Thyroid gland (tissue), 4 donors: ENCODE results near the gene TNFRSF11A. TPM values are rescaled to one million over a fixed set of nuclear protein-coding genes. Genes with fewer than 3 reads are reported as not detected.

ENCODE experiments used
- DNase-seq, 2 donors: peaks; one replicate each; pipeline ENCODE4 v3.0.0-alpha.2; 2019
- H3K27ac ChIP-seq, 3 donors: fragments of 200-600 bp; sonication (generic); 1 replicate in 2 of 3; 2 replicates in 1 of 3; pipeline ENCODE4 v1.5.1; 2016 to 2019; ENCODE audit warnings: mild to moderate bottlenecking in 1 of 3, moderate library complexity in 1 of 3
- H3K27me3 ChIP-seq: fragments of 200-600 bp; sonication (generic); one replicate; pipeline ENCODE4 v1.5.1; 2019
- H3K36me3 ChIP-seq, 2 donors: fragments of 200-600 bp; sonication (generic); one replicate each; pipeline ENCODE4 v1.5.1; 2016 to 2019
- H3K4me1 ChIP-seq, 2 donors: fragments of 200-600 bp; sonication (generic); one replicate each; pipeline ENCODE4 v1.5.1; 2017 to 2019
- H3K4me3 ChIP-seq, 3 donors: fragments of 200-600 bp; sonication (generic); replicated peaks in 1 of 3; 1 replicate in 2 of 3; 2 replicates in 1 of 3; pipeline ENCODE4 v1.5.1; 2016; ENCODE audit warnings: mild to moderate bottlenecking in 1 of 3
- H3K9me3 ChIP-seq: fragments of 200-600 bp; sonication (generic); one replicate; pipeline ENCODE4 v1.5.1; 2017
- CTCF ChIP-seq, 6 experiments: fragments of 200-600 bp in 3 of 6; fragments of 450-650 bp in 3 of 6; sonication (generic) in 3 of 6; IDR thresholded peaks; one replicate each; pipeline ENCODE4 v1.5.1; 2016 to 2019; ENCODE audit warnings: antibody characterized with exemption in 6 of 6, mild to moderate bottlenecking in 2 of 6, inconsistent platforms in 1 of 6, moderate library complexity in 1 of 6
- POLR2A ChIP-seq, 2 donors: fragments of 450-650 bp; IDR thresholded peaks; one replicate each; pipeline ENCODE4 v1.6.1; 2017; ENCODE audit warnings: antibody characterized with exemption in 2 of 2, mild to moderate bottlenecking in 2 of 2, moderate library complexity in 1 of 2
- WGBS, 2 donors: methylation state at CpG; one replicate each; pipeline ENCODE4 v1.1.5; 2017; 5-methylcytosine and 5-hydroxymethylcytosine counted together
- intact Hi-C: fragments of 100-400 bp; cut with DNase I; formaldehyde crosslinking; loops from one replicate; pipeline ENCODE4 v1.15.1; 2023
- total RNA-seq, 4 donors: library from RNA; depleted of rRNA; stranded (reverse); fragments of >200 nt; gene quantifications; one replicate each; pipeline ENCODE4 v1.2.3, GENCODE V29; 2016

TNFRSF11A gene
- total RNA-seq, 4 donors from 2014 or later: 3.3 to 11.6 (median 6.7) TPM

- Histone ChIP-seq H3K36me3 (no peaks in the 10 kb centered on the region), H3K27ac (no peak overlapping the region), H3K27me3 (no peaks in the 10 kb centered on the region), H3K4me1 (peaks cover 4 to 6% of the 10 kb centered on the region in 2 donors), H3K4me3 (no peak overlapping the region), H3K9me3 (no peaks in the 10 kb centered on the region)
- intact Hi-C loops: no loop called here
- TF ChIP-seq CTCF (IDR thresholded peaks at IDR 0.05) (no peak), POLR2A (IDR thresholded peaks at IDR 0.05) (no peak)
- 58% methylated on average over 9 of the region's 9 CpGs for WGBS, 2 donors
- DNase-seq: no peak
Measured at GRCh38 chr18:62420513-62421209, 95.6 kb downstream of the TNFRSF11A start.

- intact Hi-C loops: loop anchor here (5.0 kb wide), 1 partner anchor 162 kb away; no protein-coding TSS in a partner anchor
- no peaks in the 10 kb centered on the region for H3K27me3 ChIP-seq
- DNase-seq: peak; percentile 78 to 80
- H3K4me3 ChIP-seq: peak overlapping the region in 1 of 3 donors; percentile 4
- H3K27ac ChIP-seq: peak overlapping the region; percentile 35 to 88 (median 75)
- no peaks in the 10 kb centered on the region for H3K36me3 ChIP-seq
- H3K9me3 ChIP-seq: no peaks in the 10 kb centered on the region
- WGBS, 2 donors: 4 to 6% methylated on average over 14 of the region's 14 CpGs
- TF ChIP-seq POLR2A (IDR thresholded peaks at IDR 0.05) (peak in 1 of 2 donors; percentile 18), CTCF (IDR thresholded peaks at IDR 0.05) (peak; percentile 59 to 96 (median 88))
- H3K4me1 ChIP-seq: peaks cover 4 to 12% of the 10 kb centered on the region in 2 donors
Measured at GRCh38 chr18:62425465-62426190, 100.5 kb downstream of the TNFRSF11A start.

- H3K9me3 ChIP-seq: no peaks in the 10 kb centered on the region
- DNase-seq: peak; percentile 25 to 33
- no peak overlapping the region for H3K4me3 ChIP-seq
- TF ChIP-seq CTCF (IDR thresholded peaks at IDR 0.05) (no peak), POLR2A (IDR thresholded peaks at IDR 0.05) (no peak)
- peaks cover 4 to 12% of the 10 kb centered on the region in 2 donors for H3K4me1 ChIP-seq
- intact Hi-C loops: loop anchor here (5.0 kb wide), 1 partner anchor 161 kb away; no protein-coding TSS in a partner anchor
- H3K27me3 ChIP-seq: no peaks in the 10 kb centered on the region
- H3K27ac ChIP-seq: peak overlapping the region in 2 of 3 donors; percentile 3 to 88
- no peaks in the 10 kb centered on the region for H3K36me3 ChIP-seq
- WGBS, 2 donors: 50 to 52% methylated on average over 3 of the region's 3 CpGs
Measured at GRCh38 chr18:62426191-62426488, 101.0 kb downstream of the TNFRSF11A start.

- intact Hi-C loops: no loop called here
- Histone ChIP-seq H3K4me3 (no peak overlapping the region), H3K27me3 (no peaks in the 10 kb centered on the region), H3K27ac (no peak overlapping the region), H3K36me3 (no peaks in the 10 kb centered on the region), H3K4me1 (peaks cover 0 to 4% of the 10 kb centered on the region in 2 donors), H3K9me3 (no peaks in the 10 kb centered on the region)
- 83 to 92% methylated on average over 4 of the region's 4 CpGs for WGBS, 2 donors
- no peak for DNase-seq
- TF ChIP-seq CTCF (IDR thresholded peaks at IDR 0.05): no peak
- TF ChIP-seq POLR2A (IDR thresholded peaks at IDR 0.05): no peak
Measured at GRCh38 chr18:62432176-62432575, 107.1 kb downstream of the TNFRSF11A start.

GRCh38 chr18:62434798-62435197, 109.7 kb downstream of the TNFRSF11A start:
- TF ChIP-seq POLR2A (IDR thresholded peaks at IDR 0.05): no peak
- no peak for TF ChIP-seq CTCF (IDR thresholded peaks at IDR 0.05)
- Histone ChIP-seq H3K9me3 (no peaks in the 10 kb centered on the region), H3K4me1 (peaks cover 0 to 16% of the 10 kb centered on the region in 2 donors), H3K36me3 (no peaks in the 10 kb centered on the region), H3K27ac (no peak overlapping the region), H3K27me3 (no peaks in the 10 kb centered on the region), H3K4me3 (no peak overlapping the region)
- intact Hi-C loops: no loop called here
- 65 to 79% methylated on average over 4 of the region's 4 CpGs for WGBS, 2 donors
- DNase-seq: no peak
